GM21526 (cell line): Measurements from ENCODE around the gene DGKG.

ENCODE experiments used
- ATAC-seq: cut with Tn5 transposase; IDR thresholded peaks from one replicate; pipeline ENCODE4 v1.9.1; 2021; ENCODE audit warnings: moderate library complexity; ENCODE audit not compliant: unreplicated experiment, low FRiP score

DGKG gene

DNA sequence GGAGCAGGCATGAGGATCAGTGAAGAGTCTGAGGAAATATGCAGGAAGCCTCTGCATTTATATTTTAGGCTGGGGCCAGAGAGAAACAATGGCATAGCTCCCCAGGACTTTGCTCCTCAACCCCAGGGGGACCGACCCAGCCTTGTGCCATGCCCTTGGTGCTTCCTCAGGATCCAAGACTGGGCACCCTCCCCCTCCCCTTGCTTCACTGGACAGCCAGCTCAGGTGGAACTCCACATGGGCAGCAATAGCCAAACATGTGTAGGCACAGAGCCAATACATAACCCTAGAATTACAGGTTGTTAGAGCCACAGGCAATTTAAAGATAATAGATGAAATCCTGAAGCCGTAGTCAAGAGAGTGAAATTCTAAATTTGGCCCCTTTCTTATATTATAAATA, 180.1 kb downstream of the DGKG start:
- ATAC-seq, result no peak

DNA sequence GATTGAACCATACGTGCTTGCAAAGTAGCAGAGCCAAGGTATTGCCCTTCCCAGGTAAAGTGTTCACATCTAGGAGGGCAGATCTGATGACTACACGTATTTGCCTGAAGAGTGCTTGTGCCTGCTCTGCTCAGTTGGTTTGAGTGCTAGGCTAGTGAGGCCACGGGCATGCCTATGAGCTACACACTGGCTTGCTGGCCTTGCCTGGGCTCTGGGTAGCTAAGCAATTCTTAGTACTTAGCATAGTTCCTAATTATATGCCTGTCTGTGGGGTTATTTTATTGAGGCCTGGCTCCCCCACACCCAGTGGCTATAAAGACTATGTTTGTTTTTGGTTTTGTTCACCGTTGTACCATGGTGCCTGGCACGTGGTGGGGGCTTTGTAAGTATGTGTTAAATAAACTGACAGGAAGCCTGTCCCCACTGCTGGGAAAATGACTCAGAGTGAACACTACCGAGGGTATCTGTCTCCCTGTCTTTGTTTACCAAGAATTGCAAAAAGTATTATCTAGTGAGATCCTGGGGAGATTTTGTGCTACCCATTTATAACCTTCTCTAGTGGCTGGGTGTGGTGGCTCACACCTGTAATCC, 181.0 kb downstream of the DGKG start:
- ATAC-seq, result no peak

DNA sequence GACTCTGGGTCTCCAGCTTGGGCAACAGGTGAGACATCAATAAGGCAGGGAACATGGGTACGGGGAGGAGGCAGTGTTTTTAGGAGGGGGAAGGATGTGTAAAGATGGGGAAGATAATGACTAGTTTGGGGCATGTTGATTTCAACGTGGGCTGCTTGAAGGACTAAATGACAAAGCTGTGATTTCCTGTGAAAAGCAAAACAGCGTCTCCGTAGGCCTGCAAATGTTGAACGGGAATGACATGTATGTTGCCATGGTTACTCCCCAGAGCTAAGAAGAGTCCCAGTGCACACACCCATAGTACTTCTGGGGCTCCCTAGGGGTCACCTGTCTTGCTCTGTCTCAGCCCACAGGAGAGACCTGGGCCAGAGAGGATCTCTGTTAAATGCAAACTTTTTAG, 181.9 kb downstream of the DGKG start:
- no peak for ATAC-seq

- ATAC-seq, result no peak
These were observed 183.6 kb downstream of the DGKG start for GRCh38 chr3:186178412-186178811.

DNA sequence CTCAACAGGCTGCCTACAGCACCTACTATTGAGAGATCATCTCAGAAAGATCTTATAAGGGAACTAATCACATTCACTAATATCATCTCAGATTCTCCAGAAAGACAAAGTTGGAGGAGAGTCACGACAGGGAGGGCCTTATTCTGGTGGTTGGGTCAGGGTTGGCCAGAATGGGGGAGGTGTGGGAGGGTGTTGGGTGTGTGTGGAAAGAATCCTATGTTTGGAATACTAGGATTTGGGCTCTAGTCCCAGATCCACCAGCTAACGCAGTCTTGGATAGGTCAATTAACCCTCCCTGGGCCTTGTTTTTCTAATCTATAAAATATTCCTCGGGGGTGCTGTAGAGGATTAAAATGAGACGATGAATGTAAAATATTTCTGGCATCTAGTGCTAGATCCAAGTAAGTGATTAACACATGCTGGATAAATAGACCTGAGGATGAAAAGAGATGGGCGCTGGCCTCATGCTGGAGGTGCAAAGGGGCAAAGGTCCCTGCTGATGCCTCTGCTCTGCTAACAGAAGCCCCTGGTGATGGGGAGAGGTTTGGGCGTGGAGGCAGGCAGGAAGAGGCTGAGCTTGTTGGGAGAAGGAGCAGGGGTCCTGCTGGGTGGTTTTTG, 185.6 kb downstream of the DGKG start:
- no peak for ATAC-seq

GRCh38 chr3:186173224-186173815, 188.7 kb downstream of the DGKG start:
- ATAC-seq, result no peak

DNA sequence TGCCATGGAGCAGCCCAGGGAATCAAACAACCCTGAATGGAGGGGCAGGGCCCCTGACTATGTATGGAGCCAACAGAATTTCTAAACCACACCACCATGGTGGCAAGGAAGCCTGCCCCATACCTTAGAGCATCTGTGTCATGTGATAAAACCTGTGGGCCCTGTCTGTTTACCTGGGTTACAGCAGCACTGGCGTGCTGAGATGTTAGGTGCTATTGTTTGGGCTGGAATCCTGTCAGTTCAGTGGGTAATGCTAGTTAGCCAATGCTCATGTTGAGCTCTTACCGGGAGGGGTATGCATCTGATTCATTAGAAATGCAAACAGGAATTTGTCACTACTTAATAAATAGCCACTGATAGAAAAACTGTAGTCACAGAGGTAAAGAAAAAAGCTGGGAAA, 189.7 kb downstream of the DGKG start:
- ATAC-seq, result no peak

DNA sequence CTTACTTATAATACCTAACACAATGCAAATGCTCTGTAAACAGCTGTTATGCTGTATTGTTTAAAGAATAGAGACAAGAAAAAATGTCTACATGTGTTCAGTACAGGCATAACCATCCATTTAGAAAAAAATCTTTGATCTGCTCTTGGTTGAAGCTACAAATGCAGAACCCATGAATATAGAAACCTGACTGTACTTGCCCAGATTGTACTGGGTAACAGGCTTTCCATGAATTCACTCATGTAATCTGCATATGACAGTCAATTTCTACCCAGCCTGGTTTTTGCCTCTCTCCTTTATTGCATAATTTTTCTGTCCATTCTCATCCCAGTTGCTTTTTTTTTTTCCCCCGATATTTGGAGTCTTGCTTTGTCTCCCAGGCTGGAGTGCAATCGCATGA, 190.5 kb downstream of the DGKG start:
- ATAC-seq, result no peak

GRCh38 chr3:186170516-186170915, 191.5 kb downstream of the DGKG start:
- no peak for ATAC-seq

GRCh38 chr3:186169379-186169778, 192.7 kb downstream of the DGKG start:
- no peak for ATAC-seq

GRCh38 chr3:186168976-186169375, 193.1 kb downstream of the DGKG start:
- no peak for ATAC-seq

DNA sequence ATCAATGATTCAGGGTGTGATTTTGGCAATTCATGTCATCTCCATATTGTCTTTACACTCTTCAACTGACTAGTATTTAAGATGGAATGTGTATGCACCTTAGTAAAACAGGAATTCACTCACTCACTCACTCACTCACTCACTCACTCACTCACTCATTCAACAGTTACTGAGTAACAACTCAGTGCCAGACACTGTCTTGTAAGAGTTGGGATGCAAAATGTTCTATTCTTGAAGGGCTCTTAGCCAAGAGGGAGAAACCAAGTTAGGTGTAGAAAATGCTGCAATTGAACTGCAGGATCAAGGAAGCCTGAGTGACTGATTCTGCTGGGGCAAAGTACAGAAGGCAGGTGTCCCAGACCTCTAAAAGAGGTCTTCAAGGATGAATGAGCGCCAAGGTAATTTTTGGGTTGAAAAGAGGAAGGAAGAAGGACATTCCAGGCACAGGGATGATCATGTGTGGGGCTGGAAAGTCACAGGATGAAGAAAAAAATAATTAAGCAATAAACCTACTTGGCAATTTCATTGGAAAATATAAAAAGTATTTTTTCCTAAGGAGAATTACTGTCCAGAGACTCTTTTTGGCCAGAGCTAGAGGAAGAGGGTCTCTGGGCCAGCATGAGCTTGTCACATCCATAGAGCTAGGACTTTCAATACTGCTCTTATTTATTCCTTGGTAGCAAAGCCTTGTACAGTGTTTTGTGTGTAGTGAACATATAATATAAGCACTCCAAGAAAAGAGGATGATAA, 194.2 kb downstream of the DGKG start:
- ATAC-seq, result no peak

DNA sequence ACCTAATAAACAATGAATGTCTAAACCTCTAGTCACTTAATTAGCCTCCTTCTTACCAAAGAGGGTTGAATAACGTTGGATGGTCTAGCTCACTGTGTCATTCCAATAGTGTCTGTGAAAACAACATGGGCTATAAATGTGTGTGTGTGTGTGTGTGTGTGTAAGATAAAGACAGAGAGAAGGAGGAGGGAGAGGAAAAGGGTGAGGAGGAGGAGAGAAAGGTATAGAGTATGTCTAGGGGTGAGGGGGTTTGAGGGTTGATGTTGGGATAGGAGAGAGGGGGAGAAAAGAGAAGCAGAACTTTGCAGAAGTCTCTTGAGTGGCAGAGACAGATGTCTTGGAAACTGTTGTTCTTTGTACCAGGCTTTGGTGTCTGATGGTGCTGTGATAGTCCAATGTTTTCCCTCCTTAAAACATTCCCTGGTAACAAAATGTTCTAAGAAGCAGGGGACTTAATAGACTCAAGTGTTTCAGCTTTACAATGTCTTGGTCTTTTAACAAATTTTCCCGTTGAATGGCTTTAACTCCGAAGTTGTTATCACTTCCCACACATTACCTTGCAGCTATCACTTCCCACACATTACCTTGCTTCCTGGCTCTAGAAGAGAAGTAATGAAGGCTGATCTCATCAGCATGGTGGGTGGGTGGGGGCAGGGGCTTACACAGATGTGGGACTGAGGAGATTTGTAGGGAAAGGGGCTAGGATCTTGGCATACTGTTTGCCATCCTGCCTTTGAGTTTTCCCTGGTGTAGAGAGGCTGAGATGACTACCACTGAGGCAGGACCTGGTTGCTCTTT, 195.3 kb downstream of the DGKG start:
- ATAC-seq, result no peak

- ATAC-seq, result no peak
These were observed 196.0 kb downstream of the DGKG start for GRCh38 chr3:186166036-186166435.

DNA sequence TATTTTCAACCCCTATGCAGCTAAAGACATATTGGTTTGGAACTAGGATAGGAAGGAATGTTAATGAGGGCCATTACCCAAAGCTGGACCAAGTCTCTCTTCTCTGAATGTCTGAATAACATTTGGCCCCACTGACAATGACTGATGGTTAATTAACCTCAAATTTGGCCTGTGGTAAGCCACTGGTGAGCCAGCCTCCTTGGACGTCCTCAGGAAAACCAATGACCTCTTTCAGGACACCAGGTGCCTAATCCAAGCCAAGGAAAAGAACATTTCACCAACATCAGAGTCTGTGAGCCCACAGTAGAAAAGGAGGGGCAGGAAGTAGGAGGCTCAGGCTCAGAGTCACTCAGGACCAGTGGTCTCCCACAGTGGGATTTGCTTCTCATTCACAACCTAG, 196.7 kb downstream of the DGKG start:
- ATAC-seq, result no peak

GRCh38 chr3:186164696-186165095, 197.3 kb downstream of the DGKG start:
- ATAC-seq, result no peak

DNA sequence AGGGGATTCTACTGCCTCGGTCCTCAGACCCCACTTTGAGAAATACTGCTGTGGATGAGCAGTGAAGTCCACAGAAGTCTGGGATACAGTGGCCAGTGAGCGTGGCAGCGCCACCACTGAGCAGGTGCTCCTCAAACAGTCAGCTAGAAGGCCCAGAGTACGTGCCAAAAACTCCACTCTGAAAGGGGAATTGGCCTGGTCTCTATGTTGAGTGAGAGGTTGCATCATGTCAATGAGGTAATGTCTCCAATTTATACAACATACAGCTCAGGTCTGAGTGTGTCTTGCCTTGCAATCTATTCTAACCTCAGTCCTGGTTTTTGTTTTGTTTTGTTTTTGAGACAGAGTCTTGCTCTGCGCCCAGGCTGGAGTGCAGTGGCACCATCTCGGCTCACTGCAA, 199.8 kb downstream of the DGKG start:
- ATAC-seq, result no peak

DNA sequence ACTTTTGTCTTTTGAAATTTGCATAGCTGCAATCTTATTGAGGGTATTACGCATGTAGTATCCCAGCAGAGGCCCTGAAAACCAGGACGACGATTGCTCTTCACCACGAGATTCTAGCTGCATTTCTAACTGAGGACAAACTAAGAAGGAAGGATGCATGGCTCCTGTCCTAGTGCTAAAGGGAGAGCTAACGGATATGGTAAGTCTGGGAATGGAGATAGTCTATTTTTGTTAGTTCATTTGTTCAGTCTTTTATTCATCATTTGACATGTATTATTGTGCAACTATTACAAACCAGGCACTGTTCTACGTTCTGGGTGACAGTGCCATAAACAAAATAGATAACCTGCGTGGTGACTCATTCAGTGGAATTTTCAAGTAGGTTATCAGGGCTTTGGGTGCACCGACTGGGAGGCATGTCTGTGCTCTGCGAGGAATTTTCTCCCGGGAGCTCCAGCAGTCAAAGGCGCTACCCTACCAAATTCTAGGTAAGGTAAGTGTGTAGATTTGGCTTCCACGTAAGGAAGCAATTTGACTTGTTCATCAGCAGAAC, 201.3 kb downstream of the DGKG start:
- ATAC-seq, result no peak

DNA sequence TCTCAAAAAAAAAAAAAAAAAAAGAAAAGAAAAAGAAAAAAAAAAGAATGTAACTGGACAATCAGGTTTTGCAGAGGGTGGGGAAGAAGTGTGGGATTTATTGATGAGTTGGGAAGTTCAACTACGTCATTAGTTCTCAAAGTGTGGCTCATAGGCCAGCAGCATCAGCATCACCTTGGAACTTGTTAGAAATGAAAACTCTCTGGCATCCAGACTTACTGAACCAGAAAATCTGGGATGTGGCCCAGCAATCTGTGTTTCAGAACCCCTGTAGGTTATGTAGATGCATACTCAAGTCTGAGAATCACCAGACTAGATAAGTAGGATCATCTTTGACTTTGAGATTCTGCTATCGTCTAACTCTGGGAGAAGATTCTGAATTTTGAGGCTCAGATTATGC, 207.4 kb downstream of the DGKG start:
- no peak for ATAC-seq

- ATAC-seq, result peak; percentile 83
These were observed 209.1 kb downstream of the DGKG start for GRCh38 chr3:186152889-186153292.
